SJCRH30 (cell line): ENCODE measurements around the gene ZNF576. TPM values are rescaled to one million over a fixed set of nuclear protein-coding genes. Genes with fewer than 3 reads are reported as not detected.
"Not testable (repeated sequence)": the region's sequence is repeated elsewhere in the genome, so short reads cannot be mapped to it uniquely, and the experiment has no call there.

Source experiments
- DNase-seq, 2 experiments: peaks; one replicate each; pipeline ENCODE4 v3.0.0-alpha.2; 2015 to 2020
- H3K27ac ChIP-seq: fragments of 250-450 bp; sonication (Bioruptor Pico); 2 replicates; pipeline ENCODE4 v1.5.1; 2020; ENCODE audit warnings: mild to moderate bottlenecking, moderate library complexity
- H3K27me3 ChIP-seq: fragments of 250-450 bp; sonication (Bioruptor Pico); 2 replicates; pipeline ENCODE4 v1.5.1; 2020; ENCODE audit warnings: mild to moderate bottlenecking, moderate library complexity
- H3K36me3 ChIP-seq: fragments of 250-450 bp; sonication (Bioruptor Pico); 2 replicates; pipeline ENCODE4 v1.5.1; 2020; ENCODE audit warnings: mild to moderate bottlenecking, moderate library complexity
- H3K4me1 ChIP-seq: fragments of 250-450 bp; sonication (Bioruptor Pico); 2 replicates; pipeline ENCODE4 v1.5.1; 2020; ENCODE audit warnings: mild to moderate bottlenecking, moderate library complexity
- H3K4me3 ChIP-seq: fragments of 250-450 bp; sonication (Bioruptor Pico); 2 replicates; pipeline ENCODE4 v1.5.1; 2020; ENCODE audit warnings: mild to moderate bottlenecking, moderate library complexity
- H3K9me3 ChIP-seq: fragments of 250-450 bp; sonication (Bioruptor Pico); replicated peaks from 2 replicates; pipeline ENCODE4 v1.5.1; 2020; ENCODE audit warnings: mild to moderate bottlenecking, moderate library complexity
- total RNA-seq: library from RNA; depleted of rRNA; stranded (reverse); fragments of >200 nt; shearing (Covaris generic); gene quantifications from 2 replicates; pipeline ENCODE4 v1.2.3, GENCODE V29; 2014

Gene ZNF576
- total RNA-seq, 1 experiment from 2014 or later = 10.3 TPM

GRCh38 chr19:43622956-43623355 is 26.6 kb downstream of the ZNF576 start:
- H3K9me3 ChIP-seq = no peaks in the 10 kb centered on the region
- no peak for DNase-seq
- H3K36me3 ChIP-seq = no peaks in the 10 kb centered on the region
- no peaks in the 10 kb centered on the region for H3K27me3 ChIP-seq
- no peak overlapping the region for H3K4me3 ChIP-seq
- no peaks in the 10 kb centered on the region for H3K4me1 ChIP-seq
- H3K27ac ChIP-seq = no peak overlapping the region

GRCh38 chr19:43623889-43624670 is 27.7 kb downstream of the ZNF576 start:
- peak in 1 of 2 experiments; percentile 23 for DNase-seq
- no peaks in the 10 kb centered on the region for H3K36me3 ChIP-seq
- H3K4me1 ChIP-seq = no peaks in the 10 kb centered on the region
- H3K4me3 ChIP-seq = no peak overlapping the region
- no peaks in the 10 kb centered on the region for H3K27me3 ChIP-seq
- H3K27ac ChIP-seq = no peak overlapping the region
- no peaks in the 10 kb centered on the region for H3K9me3 ChIP-seq

- no peaks in the 10 kb centered on the region for H3K27me3 ChIP-seq
- H3K4me3 ChIP-seq = no peak overlapping the region
- H3K4me1 ChIP-seq = no peaks in the 10 kb centered on the region
- H3K36me3 ChIP-seq = no peaks in the 10 kb centered on the region
- no peak for DNase-seq
- no peaks in the 10 kb centered on the region for H3K9me3 ChIP-seq
- no peak overlapping the region for H3K27ac ChIP-seq
These were observed 28.5 kb downstream of the ZNF576 start for GRCh38 chr19:43624933-43625332.

- no peaks in the 10 kb centered on the region for H3K4me1 ChIP-seq
- H3K27me3 ChIP-seq = no peaks in the 10 kb centered on the region
- DNase-seq = no peak
- H3K9me3 ChIP-seq = no peaks in the 10 kb centered on the region
- H3K36me3 ChIP-seq = no peaks in the 10 kb centered on the region
- no peak overlapping the region for H3K27ac ChIP-seq
- H3K4me3 ChIP-seq = no peak overlapping the region
These were observed 29.7 kb downstream of the ZNF576 start for GRCh38 chr19:43625918-43626579.

- Histone ChIP-seq H3K27me3 (no peaks in the 10 kb centered on the region), H3K27ac (no peak overlapping the region), H3K36me3 (no peaks in the 10 kb centered on the region), H3K4me3 (no peak overlapping the region), H3K4me1 (no peaks in the 10 kb centered on the region), H3K9me3 (no peaks in the 10 kb centered on the region)
- DNase-seq = no peak
These were observed 30.4 kb downstream of the ZNF576 start for GRCh38 chr19:43626838-43627237.

- no peaks in the 10 kb centered on the region for H3K9me3 ChIP-seq
- DNase-seq = peak in 1 of 2 experiments; percentile 33
- H3K36me3 ChIP-seq = no peaks in the 10 kb centered on the region
- no peak overlapping the region for H3K27ac ChIP-seq
- H3K4me1 ChIP-seq = no peaks in the 10 kb centered on the region
- no peak overlapping the region for H3K4me3 ChIP-seq
- no peaks in the 10 kb centered on the region for H3K27me3 ChIP-seq
These were observed 32.4 kb downstream of the ZNF576 start for GRCh38 chr19:43628646-43629326.

GRCh38 chr19:43631491-43631890 is 35.1 kb downstream of the ZNF576 start:
- Histone ChIP-seq H3K36me3 (no peaks in the 10 kb centered on the region), H3K27me3 (no peaks in the 10 kb centered on the region), H3K4me1 (no peaks in the 10 kb centered on the region), H3K9me3 (no peaks in the 10 kb centered on the region), H3K27ac (no peak overlapping the region), H3K4me3 (no peak overlapping the region)
- no peak for DNase-seq

- H3K27ac ChIP-seq = no peak overlapping the region
- no peak for DNase-seq
These were observed 37.1 kb downstream of the ZNF576 start for GRCh38 chr19:43633520-43633919.

GRCh38 chr19:43634068-43634467 is 37.7 kb downstream of the ZNF576 start:
- Histone ChIP-seq H3K27ac (no peak overlapping the region), H3K4me1 (no peaks in the 10 kb centered on the region), H3K36me3 (no peaks in the 10 kb centered on the region), H3K27me3 (peaks cover 9% of the 10 kb centered on the region), H3K4me3 (no peak overlapping the region), H3K9me3 (no peaks in the 10 kb centered on the region)
- no peak for DNase-seq

More at GRCh38 chr19:43633520-43633919, 37.1 kb downstream of the ZNF576 start:
- H3K4me3 ChIP-seq = no peak overlapping the region
- H3K4me1 ChIP-seq = no peaks in the 10 kb centered on the region
- H3K27me3 ChIP-seq = peaks cover 4% of the 10 kb centered on the region
- H3K9me3 ChIP-seq = no peaks in the 10 kb centered on the region
- no peaks in the 10 kb centered on the region for H3K36me3 ChIP-seq

GRCh38 chr19:43634506-43634871 is 38.1 kb downstream of the ZNF576 start:
- Histone ChIP-seq H3K27me3 (peaks cover 11% of the 10 kb centered on the region), H3K4me3 (peak overlapping the region; percentile 57), H3K4me1 (no peaks in the 10 kb centered on the region), H3K9me3 (no peaks in the 10 kb centered on the region), H3K36me3 (no peaks in the 10 kb centered on the region), H3K27ac (no peak overlapping the region)
- no peak for DNase-seq

GRCh38 chr19:43634872-43635560 is 38.6 kb downstream of the ZNF576 start:
- peak; percentile 56 to 67 for DNase-seq
- Histone ChIP-seq H3K36me3 (no peaks in the 10 kb centered on the region), H3K27ac (peak overlapping the region; percentile 56), H3K9me3 (no peaks in the 10 kb centered on the region), H3K4me3 (peak overlapping the region; percentile 57), H3K27me3 (peaks cover 11% of the 10 kb centered on the region), H3K4me1 (no peaks in the 10 kb centered on the region)

GRCh38 chr19:43635561-43635940 is 39.2 kb downstream of the ZNF576 start:
- not testable (repeated sequence) for H3K36me3 ChIP-seq, H3K27ac ChIP-seq, DNase-seq, H3K9me3 ChIP-seq, H3K4me1 ChIP-seq
- Histone ChIP-seq H3K27me3 (peaks cover 16% of the 10 kb centered on the region), H3K4me3 (peak overlapping the region; percentile 57)

- H3K36me3 ChIP-seq = no peaks in the 10 kb centered on the region
- peaks cover 19% of the 10 kb centered on the region for H3K27me3 ChIP-seq
These were observed 39.8 kb downstream of the ZNF576 start for GRCh38 chr19:43636121-43636683.

GRCh38 chr19:43638214-43638994 is 42.0 kb downstream of the ZNF576 start:
- DNase-seq = no peak
- H3K9me3 ChIP-seq = no peaks in the 10 kb centered on the region
- H3K27me3 ChIP-seq = peaks cover 19% of the 10 kb centered on the region
- no peaks in the 10 kb centered on the region; the same call in none of the 2 replicates for H3K4me1 ChIP-seq
- H3K36me3 ChIP-seq = no peaks in the 10 kb centered on the region
- no peak overlapping the region for H3K4me3 ChIP-seq
- H3K27ac ChIP-seq = no peak overlapping the region

More at GRCh38 chr19:43636121-43636683, 39.8 kb downstream of the ZNF576 start:
- Histone ChIP-seq H3K4me3 (no peak overlapping the region), H3K27ac (no peak overlapping the region), H3K9me3 (no peaks in the 10 kb centered on the region), H3K4me1 (no peaks in the 10 kb centered on the region)
- no peak for DNase-seq
